Liver (tissue), 9 donors: ENCODE measurements around the gene ADCYAP1R1. TPM values are rescaled to one million over a fixed set of nuclear protein-coding genes. Genes with fewer than 3 reads are reported as not detected.

Experiments used
- DNase-seq: peaks from one replicate; pipeline ENCODE4 v3.0.0-alpha.2; 2017; ENCODE audit warnings: low spot score
- H3K27ac ChIP-seq, 2 donors: one replicate each; pipeline ENCODE4 v1.7.0; 2013; ENCODE audit warnings: inconsistent platforms in 2 of 2, low read length in 2 of 2, control low read depth in 1 of 2, low read depth in 1 of 2, mild to moderate bottlenecking in 1 of 2
- H3K27me3 ChIP-seq, 4 donors: one replicate each; pipeline versions ENCODE4 v1.6.1 to v1.7.0; 2013; ENCODE audit warnings: low read length in 3 of 4, inconsistent platforms in 1 of 4, mild to moderate bottlenecking in 1 of 4, moderate library complexity in 1 of 4; ENCODE audit not compliant: control insufficient read depth in 4 of 4, insufficient read depth in 4 of 4
- H3K36me3 ChIP-seq, 4 donors: one replicate each; pipeline versions ENCODE4 v1.6.1 to v1.7.0; 2013; ENCODE audit warnings: low read length in 3 of 4, mild to moderate bottlenecking in 3 of 4, low read depth in 1 of 4, moderate library complexity in 1 of 4; ENCODE audit not compliant: control insufficient read depth in 4 of 4, insufficient read depth in 3 of 4
- H3K4me1 ChIP-seq, 4 donors: one replicate each; pipeline versions ENCODE4 v1.6.1 to v1.7.0; 2013; ENCODE audit warnings: low read length in 3 of 4, mild to moderate bottlenecking in 3 of 4, moderate library complexity in 1 of 4; ENCODE audit not compliant: control insufficient read depth in 4 of 4, insufficient read depth in 4 of 4
- H3K4me3 ChIP-seq, 3 donors: one replicate each; pipeline versions ENCODE4 v1.6.1 to v1.7.0; 2013; ENCODE audit warnings: low read length in 3 of 3, control low read depth in 1 of 3, low read depth in 1 of 3, mild to moderate bottlenecking in 1 of 3
- H3K9ac ChIP-seq, 2 donors: one replicate each; pipeline ENCODE4 v1.7.0; 2013; ENCODE audit warnings: low read length in 2 of 2, mild to moderate bottlenecking in 2 of 2, moderate library complexity in 2 of 2, control low read depth in 1 of 2, low read depth in 1 of 2
- H3K9me3 ChIP-seq, 4 donors: one replicate each; pipeline versions ENCODE4 v1.6.1 to v1.7.0; 2013; ENCODE audit warnings: low read length in 3 of 4; ENCODE audit not compliant: control insufficient read depth in 4 of 4
- EGR1 ChIP-seq, 2 donors: IDR thresholded peaks; 2 replicates each; pipeline ENCODE4 v1.6.1; 2016 to 2018; ENCODE audit warnings: antibody characterized with exemption in 2 of 2, low read depth in 2 of 2
- FOXA1 ChIP-seq: IDR thresholded peaks from 2 replicates; pipeline ENCODE4 v1.6.1; 2016; ENCODE audit warnings: antibody characterized with exemption
- FOXA2 ChIP-seq: IDR thresholded peaks from 2 replicates; pipeline ENCODE4 v1.6.1; 2016; ENCODE audit warnings: antibody characterized with exemption
- GABPA ChIP-seq, 2 donors: IDR thresholded peaks in 1 of 2; conservative IDR thresholded peaks in 1 of 2; 2 replicates each; pipeline ENCODE4 v1.6.1; 2016; ENCODE audit warnings: antibody characterized with exemption in 2 of 2, mild to moderate bottlenecking in 1 of 2, moderate library complexity in 1 of 2
- HNF4A ChIP-seq, 2 donors: conservative IDR thresholded peaks; 2 replicates each; pipeline ENCODE4 v1.6.1; 2016; ENCODE audit warnings: antibody characterized with exemption in 2 of 2, mild to moderate bottlenecking in 2 of 2
- HNF4G ChIP-seq: IDR thresholded peaks from 2 replicates; pipeline ENCODE4 v1.6.1; 2016; ENCODE audit warnings: antibody characterized with exemption
- JUND ChIP-seq, 2 donors: IDR thresholded peaks; 2 replicates each; pipeline ENCODE4 v1.6.1; 2016; ENCODE audit warnings: antibody characterized with exemption in 2 of 2
- NR2F2 ChIP-seq: IDR thresholded peaks from 2 replicates; pipeline ENCODE4 v1.6.1; 2016; ENCODE audit warnings: antibody characterized with exemption
- RAD21 ChIP-seq, 2 donors: IDR thresholded peaks; 2 replicates each; pipeline ENCODE4 v1.6.1; 2016; ENCODE audit warnings: antibody characterized with exemption in 2 of 2, mild to moderate bottlenecking in 2 of 2
- RXRA ChIP-seq, 2 donors: IDR thresholded peaks; 2 replicates each; pipeline ENCODE4 v1.6.1; 2017 to 2018; ENCODE audit warnings: antibody characterized with exemption in 2 of 2, mild to moderate bottlenecking in 1 of 2
- SP1 ChIP-seq: IDR thresholded peaks from 2 replicates; pipeline ENCODE4 v1.6.1; 2018; ENCODE audit warnings: antibody characterized with exemption, mild to moderate bottlenecking
- TAF1 ChIP-seq: conservative IDR thresholded peaks from 2 replicates; pipeline ENCODE4 v1.6.1; 2016; ENCODE audit warnings: antibody characterized with exemption, mild to moderate bottlenecking
- YY1 ChIP-seq: IDR thresholded peaks from 2 replicates; pipeline ENCODE4 v1.6.1; 2016; ENCODE audit warnings: antibody characterized with exemption, mild to moderate bottlenecking
- WGBS: extraction: QIAGEN DNeasy Blood & Tissue Kit; methylation state at CpG from one replicate; pipeline ENCODE4 v1.1.7; 2013; 5-methylcytosine and 5-hydroxymethylcytosine counted together
- polyA plus RNA-seq, 2 donors: library from polyadenylated mRNA; stranded (reverse) in 1 of 2; unstranded in 1 of 2; fragments of 200-250 nt in 1 of 2; fragments of >200 nt in 1 of 2; fragmentation: Nextera tagmentation in 1 of 2; extraction: Ambion mirVana in 1 of 2; gene quantifications; one replicate each; pipeline versions ENCODE4 v1.2.1 to v1.2.3, GENCODE V29; 2013 to 2015
- total RNA-seq, 2 donors: library from RNA; depleted of rRNA; stranded (reverse); fragments of >200 nt; gene quantifications; one replicate each; pipeline ENCODE4 v1.2.3, GENCODE V29; 2014
- TF ChIP-seq, protein P1 (sequence below): IDR thresholded peaks from 2 replicates; pipeline ENCODE4 v1.6.1; 2016; ENCODE audit warnings: antibody characterized with exemption, mild to moderate bottlenecking
- TF ChIP-seq, protein P2 (sequence below): IDR thresholded peaks from 2 replicates; pipeline ENCODE4 v1.6.1; 2016; ENCODE audit warnings: antibody characterized with exemption
- TF ChIP-seq, protein P3 (sequence below): fragments of 150-350 bp; IDR thresholded peaks from 2 replicates; pipeline ENCODE4 v1.5.1; 2017; ENCODE audit warnings: improper control_type of control experiment, low read depth, low read length; ENCODE audit not compliant: missing input control
- TF ChIP-seq, protein P4 (sequence below): IDR thresholded peaks from 2 replicates; pipeline ENCODE4 v1.6.1; 2016; ENCODE audit warnings: antibody characterized with exemption
- donor health status: healthy.
- donor health status: healthy.
- donor health status: healthy.
- donor health status: healthy.
- donor health status: healthy.

ADCYAP1R1 gene
- total and polyA plus RNA-seq, 4 donors = 0.05 to 0.67 (median 0.12) TPM; not detected in 1

DNA sequence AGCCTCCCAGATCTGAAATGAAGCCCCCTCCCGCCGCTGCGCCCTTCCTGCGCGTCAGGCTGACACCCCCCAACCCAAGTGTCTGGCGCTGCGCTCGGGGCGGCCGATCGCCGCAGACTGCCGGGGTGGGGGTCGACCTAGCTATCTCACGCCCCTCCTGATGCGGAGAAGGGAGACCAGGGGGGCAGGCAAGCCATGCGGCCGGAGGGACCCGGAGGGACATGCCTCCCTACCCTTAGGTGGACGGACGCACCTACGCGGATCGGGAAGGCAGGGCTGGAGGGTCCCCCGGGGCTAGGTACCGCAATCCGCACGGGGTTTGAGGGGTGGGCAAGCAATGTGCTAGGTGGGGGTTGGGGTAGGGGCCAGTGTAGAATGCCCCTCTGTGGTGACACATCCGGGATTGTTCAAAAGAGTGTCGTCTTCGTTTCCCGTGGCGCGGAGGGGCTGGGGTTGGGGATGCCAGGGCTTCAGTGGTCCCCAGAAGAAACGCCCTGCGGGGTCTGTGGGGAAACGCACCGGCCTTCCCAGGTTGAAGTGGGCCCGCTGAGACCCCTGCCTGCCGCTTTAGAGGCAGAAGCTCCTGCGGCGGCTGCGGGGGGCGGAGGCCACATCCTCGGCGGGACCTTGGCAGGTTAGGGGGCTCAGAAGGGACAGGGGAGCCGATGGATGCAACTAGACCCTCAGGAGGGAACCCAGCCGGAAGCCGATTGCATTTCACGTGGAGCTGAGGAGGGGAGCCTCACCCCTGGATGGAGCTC, 913 bp downstream of the ADCYAP1R1 start:
- 5% methylated on average over 50 of the region's 50 CpGs for WGBS
- no peak overlapping the region for H3K27ac ChIP-seq
- H3K36me3 ChIP-seq = no peaks in the 10 kb centered on the region
- peaks cover 0 to 9% (median 0%) of the 10 kb centered on the region in 4 donors for H3K27me3 ChIP-seq
- no peaks in the 10 kb centered on the region for H3K9me3 ChIP-seq
- peaks cover 0 to 8% (median 2%) of the 10 kb centered on the region in 4 donors for H3K4me1 ChIP-seq
- H3K9ac ChIP-seq = no peak overlapping the region
- H3K4me3 ChIP-seq = peak overlapping the region in 1 of 3 donors; percentile 30
- DNase-seq = no peak
- TF ChIP-seq FOXA2 = no peak
- no peak for TF ChIP-seq FOXA1
- no peak for TF ChIP-seq RXRA (IDR thresholded peaks at IDR 0.05)
- TF ChIP-seq SP1 = no peak
- TF ChIP-seq, protein P1, sequence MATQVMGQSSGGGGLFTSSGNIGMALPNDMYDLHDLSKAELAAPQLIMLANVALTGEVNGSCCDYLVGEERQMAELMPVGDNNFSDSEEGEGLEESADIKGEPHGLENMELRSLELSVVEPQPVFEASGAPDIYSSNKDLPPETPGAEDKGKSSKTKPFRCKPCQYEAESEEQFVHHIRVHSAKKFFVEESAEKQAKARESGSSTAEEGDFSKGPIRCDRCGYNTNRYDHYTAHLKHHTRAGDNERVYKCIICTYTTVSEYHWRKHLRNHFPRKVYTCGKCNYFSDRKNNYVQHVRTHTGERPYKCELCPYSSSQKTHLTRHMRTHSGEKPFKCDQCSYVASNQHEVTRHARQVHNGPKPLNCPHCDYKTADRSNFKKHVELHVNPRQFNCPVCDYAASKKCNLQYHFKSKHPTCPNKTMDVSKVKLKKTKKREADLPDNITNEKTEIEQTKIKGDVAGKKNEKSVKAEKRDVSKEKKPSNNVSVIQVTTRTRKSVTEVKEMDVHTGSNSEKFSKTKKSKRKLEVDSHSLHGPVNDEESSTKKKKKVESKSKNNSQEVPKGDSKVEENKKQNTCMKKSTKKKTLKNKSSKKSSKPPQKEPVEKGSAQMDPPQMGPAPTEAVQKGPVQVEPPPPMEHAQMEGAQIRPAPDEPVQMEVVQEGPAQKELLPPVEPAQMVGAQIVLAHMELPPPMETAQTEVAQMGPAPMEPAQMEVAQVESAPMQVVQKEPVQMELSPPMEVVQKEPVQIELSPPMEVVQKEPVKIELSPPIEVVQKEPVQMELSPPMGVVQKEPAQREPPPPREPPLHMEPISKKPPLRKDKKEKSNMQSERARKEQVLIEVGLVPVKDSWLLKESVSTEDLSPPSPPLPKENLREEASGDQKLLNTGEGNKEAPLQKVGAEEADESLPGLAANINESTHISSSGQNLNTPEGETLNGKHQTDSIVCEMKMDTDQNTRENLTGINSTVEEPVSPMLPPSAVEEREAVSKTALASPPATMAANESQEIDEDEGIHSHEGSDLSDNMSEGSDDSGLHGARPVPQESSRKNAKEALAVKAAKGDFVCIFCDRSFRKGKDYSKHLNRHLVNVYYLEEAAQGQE = no peak
- TF ChIP-seq, protein P2, sequence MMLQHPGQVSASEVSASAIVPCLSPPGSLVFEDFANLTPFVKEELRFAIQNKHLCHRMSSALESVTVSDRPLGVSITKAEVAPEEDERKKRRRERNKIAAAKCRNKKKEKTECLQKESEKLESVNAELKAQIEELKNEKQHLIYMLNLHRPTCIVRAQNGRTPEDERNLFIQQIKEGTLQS = no peak
- TF ChIP-seq HNF4G = no peak
- no peak for TF ChIP-seq EGR1 (IDR thresholded peaks at IDR 0.05; ENCODE audit: low read depth in 2 of 2)
- no peak for TF ChIP-seq RAD21 (IDR thresholded peaks at IDR 0.05)
- no peak for TF ChIP-seq YY1
- no peak for TF ChIP-seq GABPA (IDR thresholded peaks at IDR 0.05 in 1 of 2, conservative IDR thresholded peaks at IDR 0.05 in 1 of 2)
- no peak for TF ChIP-seq NR2F2
- TF ChIP-seq, protein P3, sequence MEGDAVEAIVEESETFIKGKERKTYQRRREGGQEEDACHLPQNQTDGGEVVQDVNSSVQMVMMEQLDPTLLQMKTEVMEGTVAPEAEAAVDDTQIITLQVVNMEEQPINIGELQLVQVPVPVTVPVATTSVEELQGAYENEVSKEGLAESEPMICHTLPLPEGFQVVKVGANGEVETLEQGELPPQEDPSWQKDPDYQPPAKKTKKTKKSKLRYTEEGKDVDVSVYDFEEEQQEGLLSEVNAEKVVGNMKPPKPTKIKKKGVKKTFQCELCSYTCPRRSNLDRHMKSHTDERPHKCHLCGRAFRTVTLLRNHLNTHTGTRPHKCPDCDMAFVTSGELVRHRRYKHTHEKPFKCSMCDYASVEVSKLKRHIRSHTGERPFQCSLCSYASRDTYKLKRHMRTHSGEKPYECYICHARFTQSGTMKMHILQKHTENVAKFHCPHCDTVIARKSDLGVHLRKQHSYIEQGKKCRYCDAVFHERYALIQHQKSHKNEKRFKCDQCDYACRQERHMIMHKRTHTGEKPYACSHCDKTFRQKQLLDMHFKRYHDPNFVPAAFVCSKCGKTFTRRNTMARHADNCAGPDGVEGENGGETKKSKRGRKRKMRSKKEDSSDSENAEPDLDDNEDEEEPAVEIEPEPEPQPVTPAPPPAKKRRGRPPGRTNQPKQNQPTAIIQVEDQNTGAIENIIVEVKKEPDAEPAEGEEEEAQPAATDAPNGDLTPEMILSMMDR = no peak
- no peak for TF ChIP-seq JUND (IDR thresholded peaks at IDR 0.05)
- TF ChIP-seq TAF1 = no peak
- no peak for TF ChIP-seq HNF4A (conservative IDR thresholded peaks at IDR 0.05)
- TF ChIP-seq, protein P4, sequence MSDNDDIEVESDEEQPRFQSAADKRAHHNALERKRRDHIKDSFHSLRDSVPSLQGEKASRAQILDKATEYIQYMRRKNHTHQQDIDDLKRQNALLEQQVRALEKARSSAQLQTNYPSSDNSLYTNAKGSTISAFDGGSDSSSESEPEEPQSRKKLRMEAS = no peak

DNA sequence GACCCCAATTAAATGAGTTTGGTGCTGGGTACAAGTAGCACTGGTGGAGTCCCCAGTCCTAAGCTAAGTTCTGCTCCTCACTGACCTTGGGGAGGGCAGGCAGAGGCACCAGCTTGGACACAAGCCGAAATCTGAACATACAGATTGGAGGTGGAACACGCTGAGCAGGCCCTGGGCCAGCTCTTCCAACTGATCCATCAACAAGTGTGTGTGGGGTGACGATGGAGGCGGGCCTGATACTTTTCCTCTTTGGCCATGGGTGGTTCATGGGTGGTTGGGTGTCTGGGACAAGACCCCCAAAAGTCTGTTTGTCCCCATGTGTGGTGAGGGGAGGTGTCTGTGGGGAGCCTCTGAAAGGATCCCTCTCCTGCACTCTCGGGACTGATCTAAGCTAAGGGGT, 1.9 kb downstream of the ADCYAP1R1 start:
- H3K27me3 ChIP-seq = peaks cover 0 to 9% (median 0%) of the 10 kb centered on the region in 4 donors
- 82% methylated on average over 5 of the region's 5 CpGs for WGBS
- peaks cover 0 to 8% (median 2%) of the 10 kb centered on the region in 4 donors for H3K4me1 ChIP-seq
- no peak overlapping the region for H3K9ac ChIP-seq
- no peak overlapping the region for H3K27ac ChIP-seq
- H3K4me3 ChIP-seq = no peak overlapping the region
- H3K36me3 ChIP-seq = no peaks in the 10 kb centered on the region
- H3K9me3 ChIP-seq = no peaks in the 10 kb centered on the region
- no peak for DNase-seq
- TF ChIP-seq, protein P2 = no peak
- TF ChIP-seq RXRA (IDR thresholded peaks at IDR 0.05) = no peak
- no peak for TF ChIP-seq FOXA2
- TF ChIP-seq YY1 = no peak
- TF ChIP-seq TAF1 = no peak
- no peak for TF ChIP-seq EGR1 (IDR thresholded peaks at IDR 0.05; ENCODE audit: low read depth in 2 of 2)
- TF ChIP-seq FOXA1 = no peak
- no peak for TF ChIP-seq HNF4A (conservative IDR thresholded peaks at IDR 0.05)
- TF ChIP-seq, protein P3 = no peak
- TF ChIP-seq HNF4G = no peak
- TF ChIP-seq NR2F2 = no peak
- TF ChIP-seq, protein P1 = no peak
- no peak for TF ChIP-seq GABPA (IDR thresholded peaks at IDR 0.05 in 1 of 2, conservative IDR thresholded peaks at IDR 0.05 in 1 of 2)
- TF ChIP-seq, protein P4 = no peak
- no peak for TF ChIP-seq SP1
